ENCODE results near the gene CCNY. TPM values are rescaled to one million over a fixed set of nuclear protein-coding genes. Genes with fewer than 3 reads are reported as not detected.

Gene CCNY
- total RNA-seq, 1 experiment from 2014 or later: 51.9 TPM

- no peaks in the 10 kb centered on the region for H3K36me3 ChIP-seq (ENCODE audit: control insufficient read depth, insufficient read depth, low read length)
- no TSS peak for BruUV-seq (replicated peaks)
- no peaks in the 10 kb centered on the region for H3K27me3 ChIP-seq (ENCODE audit: control insufficient read depth, insufficient read depth, low read length)
- peaks cover 12% of the 10 kb centered on the region for H3K4me1 ChIP-seq (ENCODE audit: control insufficient read depth, insufficient read depth, low read length)
- no peak overlapping the region for H3K27ac ChIP-seq (ENCODE audit: low read length)
- no peak for TF ChIP-seq TCF7L2 (IDR thresholded peaks at IDR 0.05; ENCODE audit: low read depth, low read length)
- TF ChIP-seq CTCF (IDR thresholded peaks at IDR 0.05): no peak
- TF ChIP-seq SIN3A (IDR thresholded peaks at IDR 0.05; ENCODE audit: borderline replicate concordance, insufficient read depth, low read depth, low read length): no peak
- TF ChIP-seq POLR2AphosphoS5 (IDR thresholded peaks at IDR 0.05; ENCODE audit: low read depth, low read length): no peak
- TF ChIP-seq REST (IDR thresholded peaks at IDR 0.05; ENCODE audit: insufficient read depth in 1 of 2, low read depth in 2 of 2, low read length in 1 of 2): no peak
- in situ Hi-C loops (cut with HindIII; ENCODE audit: low pct_unique_long_range_greater_than_20kb, low sequenced_read_pairs): no loop called here
- no peak for DNase-seq (ENCODE audit: low read depth, low spot score)
- H3K4me3 ChIP-seq (ENCODE audit: low read depth in 2 of 2, low read length in 2 of 2): no peak overlapping the region
- CTCF ChIA-PET: no interaction called here
- POLR2A ChIA-PET: interaction anchor here (0.6 kb wide), 1 partner anchor 90 kb away, joined by 3 read pairs; no protein-coding TSS in a partner anchor
- H3K9me3 ChIP-seq (ENCODE audit: control insufficient read depth, insufficient read depth, low read depth, low read length): no peaks in the 10 kb centered on the region
- intact Hi-C loops (cut with micrococcal nuclease; ENCODE audit: unreplicated experiment): no loop called here
- ATAC-seq: no peak
Measured at GRCh38 chr10:35427543-35427942, 91.2 kb downstream of the CCNY start.

GRCh38 chr10:35428521-35428920 lies 92.2 kb downstream of the CCNY start:
- TF ChIP-seq REST (IDR thresholded peaks at IDR 0.05; ENCODE audit: insufficient read depth in 1 of 2, low read depth in 2 of 2, low read length in 1 of 2) (no peak), SIN3A (IDR thresholded peaks at IDR 0.05; ENCODE audit: borderline replicate concordance, insufficient read depth, low read depth, low read length) (no peak), POLR2AphosphoS5 (IDR thresholded peaks at IDR 0.05; ENCODE audit: low read depth, low read length) (no peak), CTCF (IDR thresholded peaks at IDR 0.05) (no peak), TCF7L2 (IDR thresholded peaks at IDR 0.05; ENCODE audit: low read depth, low read length) (no peak)
- in situ Hi-C loops (cut with HindIII; ENCODE audit: low pct_unique_long_range_greater_than_20kb, low sequenced_read_pairs) (no loop called here), intact Hi-C loops (cut with micrococcal nuclease; ENCODE audit: unreplicated experiment) (no loop called here)
- no TSS peak for BruUV-seq (replicated peaks)
- Histone ChIP-seq H3K4me3 (ENCODE audit: low read depth in 2 of 2, low read length in 2 of 2) (no peak overlapping the region), H3K9me3 (ENCODE audit: control insufficient read depth, insufficient read depth, low read depth, low read length) (no peaks in the 10 kb centered on the region), H3K36me3 (ENCODE audit: control insufficient read depth, insufficient read depth, low read length) (no peaks in the 10 kb centered on the region), H3K4me1 (ENCODE audit: control insufficient read depth, insufficient read depth, low read length) (peaks cover 12% of the 10 kb centered on the region), H3K27ac (ENCODE audit: low read length) (no peak overlapping the region), H3K27me3 (ENCODE audit: control insufficient read depth, insufficient read depth, low read length) (no peaks in the 10 kb centered on the region)
- POLR2A ChIA-PET: no interaction called here
- ATAC-seq (no peak), DNase-seq (ENCODE audit: low read depth, low spot score) (no peak)
- CTCF ChIA-PET: no interaction called here

Measured in Panc1 (cell line).